NCI-H1436 (cell line): Measurements from ENCODE around the gene SP4.

Source experiments
- DNase-seq: peaks from one replicate; lab custom pipeline; 2025; lab: John Stamatoyannopoulos, UW

SP4 gene

DNA sequence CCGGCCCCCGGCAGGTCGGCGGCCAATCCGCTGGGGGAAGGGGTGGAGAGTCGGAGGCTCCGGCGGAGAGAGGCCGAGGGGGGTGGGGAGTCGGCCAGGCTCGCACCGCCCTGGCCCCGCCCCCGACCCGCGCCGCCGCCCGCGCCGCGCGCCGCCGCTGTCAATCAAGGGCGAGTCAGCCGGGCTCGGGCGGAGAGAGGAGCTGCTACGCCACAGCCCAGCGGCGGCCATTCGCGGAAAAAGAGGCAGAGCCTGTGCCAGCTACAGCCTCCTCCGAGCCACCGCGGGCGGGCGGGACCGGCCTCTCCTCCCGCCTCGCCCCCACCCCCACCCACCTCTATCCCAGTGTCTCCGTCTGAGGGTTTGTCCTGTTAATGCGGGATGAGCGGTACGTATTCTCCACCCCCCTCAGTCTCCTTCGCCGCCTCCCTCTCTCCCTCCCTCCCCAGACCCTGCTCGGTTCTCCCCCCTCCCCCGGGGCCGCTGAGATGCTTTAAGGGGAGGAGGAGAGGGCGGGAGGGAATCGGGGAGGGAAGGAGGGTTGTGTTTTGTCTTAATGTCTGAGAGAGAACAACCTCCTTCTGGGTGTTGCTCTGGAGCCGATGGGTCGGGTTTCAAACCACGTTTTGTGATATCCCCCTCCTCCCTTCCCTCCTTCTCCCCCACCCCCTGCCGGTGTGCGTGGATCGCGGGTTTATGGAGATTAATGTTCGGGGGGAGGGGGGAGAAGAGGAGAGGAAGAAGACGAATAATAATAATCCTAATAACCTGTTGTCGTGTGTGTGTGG lies at the start of gene SP4:
Gene SP4, plus strand, starts transcription at position 213 of the 788 bp plus-strand sequence. Its CDS starts 169 bp downstream, at position 382.
- peak; percentile 93 for DNase-seq

DNA sequence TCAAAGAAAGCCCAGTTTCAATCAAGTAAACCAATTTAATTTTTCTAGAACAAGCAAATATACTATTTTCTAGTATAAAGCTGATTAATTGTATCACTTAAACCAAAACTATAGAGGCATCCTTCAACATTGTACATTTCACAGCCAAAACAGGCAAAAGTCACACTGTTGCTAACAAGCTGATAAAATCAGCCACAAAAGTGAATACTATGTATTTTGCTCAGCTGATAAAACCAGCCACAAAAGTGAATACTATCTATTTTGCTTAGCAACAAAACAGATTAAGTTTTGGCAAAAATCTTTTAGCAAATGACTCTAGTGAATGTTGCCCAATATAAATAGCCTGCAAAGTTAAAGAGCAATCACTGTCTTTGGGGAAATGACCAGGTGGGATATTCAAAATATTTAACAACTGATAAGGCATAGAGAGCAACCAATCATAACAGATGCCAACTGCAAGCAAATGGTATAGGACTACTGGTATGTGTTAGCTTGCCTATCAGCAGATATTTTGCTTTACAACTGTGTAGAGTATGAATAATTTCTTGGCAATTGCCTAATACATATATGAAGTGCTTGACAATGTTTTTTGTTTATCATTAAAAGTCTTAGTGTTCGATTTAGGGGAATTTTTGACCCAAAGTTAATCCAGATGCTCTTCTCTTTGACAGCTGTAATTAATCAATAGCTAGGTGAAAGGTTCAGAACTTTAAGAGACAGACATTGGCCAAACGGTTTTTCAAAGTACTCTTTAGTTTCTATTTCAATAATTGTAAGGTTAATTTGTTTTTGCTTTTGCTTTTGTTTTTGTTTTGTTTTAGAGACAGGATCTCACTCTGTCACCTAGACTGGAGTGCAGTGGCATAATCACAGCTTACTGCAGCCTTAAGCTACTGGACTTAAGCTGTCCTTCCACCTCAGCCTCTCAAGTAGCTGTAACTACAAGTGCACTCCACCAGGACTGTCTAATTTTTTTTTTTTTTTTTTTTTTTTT lies 44.4 kb upstream of the SP4 start:
- no peak for DNase-seq

DNA sequence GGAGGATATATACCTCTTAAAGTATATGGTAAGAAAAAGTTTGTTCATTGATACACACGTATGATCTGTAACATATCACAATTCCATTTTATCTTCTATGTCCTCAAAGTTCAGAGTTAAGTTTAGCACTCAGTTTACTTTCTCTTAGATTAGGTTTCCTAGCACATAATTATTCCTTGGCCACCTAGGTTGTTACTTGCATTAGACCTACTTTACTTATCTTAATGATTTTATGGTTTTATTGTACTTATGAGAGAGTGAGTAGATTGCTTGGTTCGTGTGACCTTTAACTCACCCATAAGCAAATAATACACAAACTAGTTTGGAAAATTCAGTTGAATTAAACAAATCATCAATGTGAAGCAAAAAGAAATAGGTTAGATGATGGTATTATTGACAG lies 33.9 kb upstream of the SP4 start:
- no peak for DNase-seq

DNA sequence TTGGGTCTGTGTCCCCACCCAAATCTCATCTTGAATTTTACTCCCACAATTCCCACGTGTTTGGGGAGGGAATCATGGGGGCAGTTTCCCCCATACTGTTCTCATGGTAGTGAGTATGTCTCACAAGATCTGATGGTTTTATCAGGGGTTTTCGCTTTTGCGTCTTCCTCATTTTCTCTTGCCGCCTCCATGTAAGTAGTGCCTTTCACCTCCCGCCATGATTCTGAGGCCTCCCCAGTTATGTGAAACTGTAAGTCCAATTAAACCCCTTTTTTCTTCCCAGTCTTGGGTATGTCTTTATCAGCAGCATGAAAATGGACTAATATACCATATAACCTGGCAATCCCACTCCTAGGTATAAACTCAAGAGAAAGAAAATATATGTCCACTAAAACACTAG lies 25.9 kb upstream of the SP4 start:
- DNase-seq = no peak

DNA sequence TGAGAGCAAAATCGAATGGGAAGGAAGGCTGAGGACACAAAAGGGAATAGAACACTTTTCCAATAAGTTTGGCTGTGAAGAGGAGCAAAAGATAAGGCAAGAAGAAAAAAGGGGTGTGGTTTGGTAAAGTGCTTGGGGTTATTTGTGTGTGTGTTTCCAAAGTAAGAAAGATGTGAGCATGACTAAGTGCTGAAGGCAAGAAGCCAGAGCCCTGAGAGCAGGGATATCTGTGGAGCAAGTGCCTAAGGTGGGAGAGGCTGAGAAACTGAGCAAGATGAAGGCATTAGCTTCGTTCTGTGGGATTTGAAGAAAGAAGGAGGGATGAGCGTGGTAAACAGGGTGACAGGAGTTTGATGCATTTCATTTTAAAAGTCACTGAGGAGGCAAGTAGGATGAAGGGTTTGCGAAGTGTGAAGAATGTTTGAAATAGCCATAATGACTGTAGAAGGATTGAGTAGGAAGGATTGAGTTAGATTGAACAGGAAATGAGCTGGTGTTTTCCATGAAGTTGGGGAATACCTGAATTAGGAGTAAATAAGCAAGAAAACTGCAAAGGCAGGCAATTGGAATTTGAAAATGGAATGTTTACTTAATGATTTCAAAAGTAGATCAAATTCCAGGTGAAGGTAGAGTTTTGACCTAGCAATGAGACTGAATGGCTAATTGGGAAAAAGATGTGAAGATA lies 19.9 kb upstream of the SP4 start:
- DNase-seq = no peak

DNA sequence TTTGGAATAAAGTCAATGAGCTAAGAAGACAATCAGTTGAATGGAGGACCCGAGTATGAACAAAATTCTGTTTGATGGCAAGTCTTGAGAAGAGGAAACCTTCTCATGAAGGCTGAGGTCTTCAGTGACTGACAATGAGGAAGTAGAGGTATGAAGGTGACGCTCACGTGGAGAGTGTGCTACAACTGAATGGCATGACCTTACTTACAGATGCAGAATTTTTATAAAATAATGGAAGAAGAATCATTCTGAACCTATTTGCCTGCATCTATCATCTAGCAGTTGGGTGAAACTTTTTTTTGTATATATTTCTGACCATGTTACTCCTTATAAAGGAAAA lies 19.4 kb upstream of the SP4 start:
- DNase-seq = no peak

DNA sequence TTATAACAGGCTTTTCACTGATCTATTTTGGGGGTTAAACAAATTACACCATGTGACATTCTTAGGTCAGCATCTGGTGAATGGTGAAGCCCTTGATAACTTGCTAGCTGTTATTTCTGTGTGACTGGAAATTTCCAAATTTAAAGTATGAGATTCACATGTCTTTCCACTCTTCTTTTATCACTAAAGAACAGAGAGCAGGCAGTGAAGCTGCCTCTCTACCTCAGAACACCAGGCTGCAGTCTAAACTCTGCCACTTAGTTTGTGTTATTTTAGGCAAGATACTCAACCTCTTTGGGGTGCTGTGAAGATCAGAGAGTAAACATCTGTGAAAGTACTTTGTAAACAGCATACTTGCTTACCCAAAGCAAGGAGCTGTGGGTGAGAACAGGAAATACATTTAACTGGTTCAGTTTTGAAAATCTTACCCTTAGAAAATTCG lies 15.5 kb upstream of the SP4 start:
- DNase-seq = no peak

DNA sequence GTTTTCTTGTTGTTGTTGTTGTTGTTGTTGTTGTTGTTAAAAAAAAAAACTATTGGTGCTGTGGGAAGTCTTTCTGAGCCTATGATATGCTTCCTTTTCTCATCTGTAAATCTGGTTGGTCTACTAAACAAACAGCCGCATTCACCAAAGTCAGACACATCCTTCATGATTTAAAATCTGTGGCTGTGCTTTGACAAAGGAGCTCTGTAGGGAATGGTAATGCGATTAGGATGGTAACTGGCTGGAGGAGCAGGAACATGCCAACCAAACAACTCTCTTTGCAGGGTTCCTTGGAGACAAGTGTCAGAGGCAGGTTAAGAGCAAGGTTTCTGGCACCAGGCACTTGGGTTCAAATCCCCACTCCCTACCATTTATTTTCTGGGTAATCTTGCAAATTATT lies 14.9 kb upstream of the SP4 start:
- no peak for DNase-seq

DNA sequence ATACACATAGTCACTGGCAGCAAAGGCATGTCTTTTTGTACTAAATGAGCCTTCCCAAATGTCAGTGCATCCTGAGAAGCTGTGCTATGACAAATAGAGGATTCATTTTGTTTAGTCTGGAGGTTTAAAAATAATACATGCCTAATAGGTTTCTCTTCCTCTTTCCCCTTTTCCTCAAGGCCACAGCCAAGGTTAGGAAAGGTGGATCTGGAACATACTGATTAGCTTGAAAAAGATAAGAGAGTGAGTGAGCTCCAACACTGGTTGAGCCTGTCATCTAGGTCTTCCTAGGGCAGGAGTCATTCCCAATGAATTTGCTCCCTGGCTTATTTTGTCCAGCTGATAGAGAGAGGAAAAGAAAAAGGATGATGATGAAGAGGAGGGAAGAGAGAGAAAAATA lies 14.4 kb upstream of the SP4 start:
- DNase-seq = no peak

DNA sequence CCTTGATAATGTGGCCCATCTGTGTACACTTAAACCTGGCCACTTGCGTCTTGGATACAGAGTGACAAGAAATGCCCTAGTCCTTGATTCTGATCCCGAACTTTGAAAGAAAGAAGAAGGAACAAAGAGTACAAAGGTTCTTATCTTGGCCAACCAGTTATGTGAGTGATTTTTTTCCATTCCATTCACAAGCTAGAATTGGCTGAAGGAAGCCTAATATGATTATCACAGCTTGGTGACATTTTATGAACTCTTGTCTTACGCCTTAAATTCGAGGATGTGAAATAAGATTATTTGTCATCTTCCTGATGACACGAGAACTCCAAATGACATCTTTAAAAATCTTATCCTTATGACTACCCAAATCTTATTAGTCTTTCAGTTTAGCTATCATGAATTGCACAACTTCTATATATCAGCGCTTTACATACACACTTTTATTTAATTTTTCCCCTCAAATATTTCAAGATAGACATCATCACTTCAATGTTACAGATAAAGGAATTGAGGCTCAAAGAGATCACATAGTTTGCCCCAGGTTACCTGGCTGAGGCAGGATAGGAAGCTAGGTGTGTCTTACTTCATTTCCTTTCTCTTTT lies 13.0 kb upstream of the SP4 start:
- no peak for DNase-seq

DNA sequence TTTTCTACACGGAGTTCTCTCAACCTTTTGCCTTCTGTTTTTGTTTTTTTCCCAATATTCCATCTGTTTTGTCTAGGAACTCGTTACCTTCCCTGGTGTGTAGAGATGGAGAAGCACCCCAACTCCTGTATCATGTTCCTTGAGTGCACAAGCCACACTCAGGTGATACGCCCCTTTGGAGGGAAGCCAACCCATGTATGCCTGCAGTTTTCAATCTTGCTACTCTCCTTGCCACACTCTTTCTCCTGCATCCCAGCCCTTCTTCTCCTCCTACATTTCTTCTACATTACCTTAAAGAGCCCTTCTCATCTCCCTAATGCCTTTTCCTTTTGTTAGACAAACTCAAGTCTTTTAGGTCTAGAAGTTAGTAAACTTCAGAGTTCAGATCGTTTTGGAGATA lies 10.2 kb upstream of the SP4 start:
- DNase-seq = no peak

DNA sequence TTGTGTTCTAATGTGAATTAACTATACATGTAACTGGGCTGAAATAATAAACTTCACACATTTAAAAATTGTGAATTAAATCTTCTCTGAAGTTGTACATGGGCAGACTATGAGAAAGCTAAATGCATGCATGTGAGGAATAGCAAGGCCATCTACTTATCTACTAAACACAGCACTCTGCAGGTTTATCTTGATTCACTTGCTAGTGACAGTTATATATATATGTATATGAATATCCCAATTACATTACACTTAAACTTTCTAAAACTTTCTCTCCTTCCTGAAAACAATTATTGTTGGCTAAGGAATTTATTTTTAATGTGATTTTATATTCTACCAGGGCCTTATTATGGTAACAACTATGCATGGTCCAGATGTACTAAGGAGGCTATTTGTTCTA lies 5.1 kb upstream of the SP4 start:
- no peak for DNase-seq

DNA sequence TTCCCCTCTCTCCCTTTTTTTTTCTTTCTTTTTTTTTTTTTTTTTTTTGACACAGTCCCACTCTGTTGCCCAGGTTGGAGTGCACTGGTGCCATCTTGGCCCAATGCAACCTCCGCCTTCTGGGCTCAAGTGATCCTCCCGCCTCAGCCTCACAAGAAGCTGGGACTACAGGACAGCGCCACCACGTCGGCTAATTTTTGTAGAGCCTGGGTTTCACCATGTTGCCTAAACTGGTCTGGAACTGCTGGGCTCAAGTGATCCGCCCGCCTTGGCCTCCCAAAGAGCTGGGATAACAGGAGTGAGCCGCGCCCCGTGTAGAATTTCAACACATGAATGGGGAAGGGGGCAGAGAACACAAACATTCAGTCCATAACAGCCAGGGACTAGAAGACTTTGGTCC lies 2.6 kb upstream of the SP4 start:
- no peak for DNase-seq

DNA sequence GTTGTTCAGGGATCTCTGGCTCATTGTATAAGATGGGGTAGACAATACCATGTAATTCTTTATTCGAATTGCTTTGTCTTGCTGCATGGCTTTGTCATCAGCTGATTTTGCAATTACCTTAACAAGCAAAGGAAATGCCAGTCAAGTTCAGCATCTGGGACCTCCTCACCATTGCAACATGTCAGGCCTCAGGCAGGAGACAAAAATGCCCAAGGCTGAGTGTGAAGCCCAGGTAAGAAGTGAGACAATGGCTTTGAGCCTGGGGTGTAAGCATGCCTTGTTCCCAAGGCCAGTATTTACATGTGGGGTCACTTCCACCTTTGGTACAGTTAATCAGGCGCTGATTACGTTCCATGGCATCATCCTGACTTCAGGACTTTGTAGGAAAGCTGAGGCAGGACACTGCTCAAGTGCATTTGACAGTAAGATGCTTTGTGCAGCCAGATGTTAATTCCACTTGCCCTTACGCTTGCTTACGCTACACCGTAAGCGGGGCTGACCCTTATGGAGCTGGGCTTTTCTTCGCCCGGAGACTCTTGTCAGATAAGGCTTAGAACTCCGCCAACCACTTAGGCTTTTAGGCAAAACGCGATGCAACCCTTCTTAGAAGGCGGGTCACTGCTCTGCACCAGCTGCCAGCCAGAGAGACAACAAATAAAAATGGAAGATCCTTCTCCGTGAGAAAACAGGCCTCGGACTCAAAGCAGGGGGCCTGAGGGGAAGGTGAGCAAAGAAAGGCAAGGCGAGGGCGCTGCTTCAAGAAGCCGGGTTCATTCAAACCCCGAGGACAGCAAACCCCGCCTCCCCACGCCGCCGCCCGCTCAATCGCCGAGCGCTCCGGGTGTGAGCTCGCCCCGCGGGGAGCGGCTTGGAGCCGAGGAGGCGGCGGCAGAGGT lies 1.3 kb upstream of the SP4 start:
- DNase-seq = no peak

DNA sequence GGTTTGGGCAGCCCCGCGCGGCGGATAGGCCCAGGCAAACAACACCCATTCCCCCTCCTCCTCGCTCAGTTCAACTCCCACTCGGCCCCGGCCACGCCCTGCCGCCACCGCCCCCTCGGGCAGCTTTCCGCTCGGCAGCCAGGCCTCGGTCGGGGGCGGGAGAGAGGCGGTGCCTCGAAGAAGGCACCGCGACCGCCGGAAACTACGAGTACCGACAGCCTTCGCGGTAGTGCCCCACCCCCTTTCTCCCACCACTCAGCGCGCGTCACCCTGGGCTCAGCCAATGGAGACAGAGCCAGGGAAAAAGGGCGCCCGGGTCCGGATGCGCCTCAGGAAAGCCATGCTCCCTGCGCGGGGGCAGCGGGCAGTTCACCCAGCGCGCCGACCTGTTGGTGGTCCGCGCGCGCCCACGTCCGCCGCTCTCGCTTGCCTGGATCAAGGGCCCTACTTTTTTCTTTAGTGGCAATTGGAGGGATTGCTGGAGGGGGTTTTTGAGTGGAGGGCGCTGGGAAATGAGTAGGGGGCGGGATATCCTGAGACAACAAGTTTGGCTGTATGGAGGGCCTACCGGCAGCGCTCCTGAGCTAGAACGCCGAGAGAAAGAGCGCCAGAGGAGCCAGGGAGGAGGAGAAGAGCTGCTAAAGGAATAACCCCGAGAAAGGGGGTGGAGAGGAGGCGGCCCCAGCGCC lies 557 bp upstream of the SP4 start:
- DNase-seq = peak; percentile 97

DNA sequence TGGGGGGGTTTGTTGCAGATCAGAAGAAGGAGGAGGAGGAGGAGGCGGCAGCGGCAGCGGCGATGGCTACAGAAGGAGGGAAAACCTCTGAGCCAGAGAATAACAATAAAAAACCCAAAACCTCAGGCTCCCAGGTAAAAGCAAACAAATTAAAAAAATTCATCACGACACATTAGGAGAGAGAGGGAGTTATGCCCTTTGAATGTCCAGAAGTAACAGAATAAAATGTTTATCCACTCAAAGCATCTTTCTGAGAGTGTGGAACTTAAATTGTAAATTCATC lies 717 bp downstream of the SP4 start:
- DNase-seq = no peak

DNA sequence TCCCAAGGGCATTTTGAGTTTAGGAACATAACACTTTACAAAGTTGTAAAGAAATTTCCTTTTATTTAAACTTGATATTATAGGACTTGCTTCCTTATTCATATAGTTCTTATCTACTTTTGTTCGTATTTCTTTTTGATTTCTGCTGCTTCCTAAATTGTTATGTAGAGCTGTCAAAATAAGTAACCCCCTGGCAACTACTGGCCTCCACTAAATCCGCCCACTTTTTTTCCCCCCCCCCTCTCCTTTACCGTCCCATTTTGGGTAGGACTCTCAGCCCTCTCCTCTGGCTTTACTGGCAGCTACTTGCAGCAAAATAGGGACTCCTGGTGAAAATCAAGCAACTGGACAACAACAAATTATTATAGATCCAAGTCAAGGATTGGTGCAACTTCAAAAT lies 1.1 kb downstream of the SP4 start:
- no peak for DNase-seq

DNA sequence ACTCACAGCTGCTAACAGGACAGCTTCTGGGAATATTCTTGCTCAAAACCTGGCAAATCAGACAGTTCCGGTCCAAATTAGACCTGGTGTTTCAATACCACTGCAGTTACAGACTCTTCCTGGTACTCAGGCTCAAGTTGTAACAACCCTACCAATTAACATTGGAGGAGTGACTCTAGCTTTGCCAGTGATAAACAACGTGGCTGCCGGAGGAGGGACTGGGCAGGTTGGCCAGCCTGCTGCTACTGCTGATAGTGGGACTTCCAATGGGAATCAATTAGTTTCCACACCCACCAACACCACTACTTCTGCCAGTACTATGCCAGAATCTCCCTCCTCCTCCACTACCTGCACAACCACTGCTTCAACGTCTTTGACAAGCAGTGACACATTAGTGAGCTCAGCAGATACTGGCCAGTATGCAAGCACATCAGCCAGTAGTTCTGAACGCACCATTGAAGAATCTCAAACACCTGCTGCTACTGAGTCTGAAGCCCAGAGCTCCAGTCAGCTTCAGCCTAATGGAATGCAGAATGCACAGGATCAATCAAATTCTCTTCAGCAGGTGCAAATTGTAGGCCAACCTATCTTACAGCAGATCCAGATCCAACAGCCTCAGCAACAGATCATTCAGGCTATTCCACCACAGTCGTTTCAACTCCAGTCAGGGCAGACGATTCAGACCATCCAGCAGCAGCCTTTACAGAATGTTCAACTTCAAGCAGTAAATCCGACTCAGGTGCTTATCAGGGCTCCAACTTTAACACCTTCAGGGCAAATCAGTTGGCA lies 2.1 kb downstream of the SP4 start:
- no peak for DNase-seq

DNA sequence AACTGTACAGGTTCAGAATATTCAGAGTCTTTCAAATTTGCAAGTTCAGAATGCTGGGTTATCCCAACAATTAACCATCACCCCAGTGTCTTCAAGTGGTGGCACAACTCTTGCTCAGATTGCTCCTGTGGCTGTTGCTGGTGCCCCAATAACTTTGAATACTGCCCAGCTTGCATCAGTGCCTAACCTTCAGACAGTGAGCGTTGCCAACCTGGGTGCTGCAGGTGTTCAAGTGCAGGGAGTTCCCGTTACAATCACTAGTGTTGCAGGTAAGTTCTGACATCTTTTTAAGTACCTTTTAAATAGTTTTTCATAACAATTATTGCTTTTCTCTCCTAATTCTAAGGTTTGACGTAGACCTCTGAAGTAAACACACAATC lies 2.7 kb downstream of the SP4 start:
- no peak for DNase-seq
